Skin of body (tissue), 2 donors: ENCODE data around the gene C22orf31. TPM values are rescaled to one million over a fixed set of nuclear protein-coding genes. Genes with fewer than 3 reads are reported as not detected.

ENCODE experiments used
- DNase-seq: peaks from one replicate; lab custom pipeline; 2025; lab: John Stamatoyannopoulos, UW
- total RNA-seq: library from RNA; depleted of rRNA; stranded (reverse); fragments of >200 nt; gene quantifications from one replicate; pipeline ENCODE4 v1.2.3, GENCODE V29; 2014

Gene C22orf31
- total RNA-seq, 1 donor from 2014 or later, result 0.20 TPM

- DNase-seq, result no peak
Measured at GRCh38 chr22:29081517-29082236, 20.0 kb upstream of the C22orf31 start.

GRCh38 chr22:29080106-29080975 is 18.7 kb upstream of the C22orf31 start:
- peak; percentile 64 for DNase-seq

- peak; percentile 61 for DNase-seq
Measured at GRCh38 chr22:29079218-29079901, 17.7 kb upstream of the C22orf31 start.

- DNase-seq, result no peak
Measured at GRCh38 chr22:29078869-29079207, 17.2 kb upstream of the C22orf31 start.

DNA sequence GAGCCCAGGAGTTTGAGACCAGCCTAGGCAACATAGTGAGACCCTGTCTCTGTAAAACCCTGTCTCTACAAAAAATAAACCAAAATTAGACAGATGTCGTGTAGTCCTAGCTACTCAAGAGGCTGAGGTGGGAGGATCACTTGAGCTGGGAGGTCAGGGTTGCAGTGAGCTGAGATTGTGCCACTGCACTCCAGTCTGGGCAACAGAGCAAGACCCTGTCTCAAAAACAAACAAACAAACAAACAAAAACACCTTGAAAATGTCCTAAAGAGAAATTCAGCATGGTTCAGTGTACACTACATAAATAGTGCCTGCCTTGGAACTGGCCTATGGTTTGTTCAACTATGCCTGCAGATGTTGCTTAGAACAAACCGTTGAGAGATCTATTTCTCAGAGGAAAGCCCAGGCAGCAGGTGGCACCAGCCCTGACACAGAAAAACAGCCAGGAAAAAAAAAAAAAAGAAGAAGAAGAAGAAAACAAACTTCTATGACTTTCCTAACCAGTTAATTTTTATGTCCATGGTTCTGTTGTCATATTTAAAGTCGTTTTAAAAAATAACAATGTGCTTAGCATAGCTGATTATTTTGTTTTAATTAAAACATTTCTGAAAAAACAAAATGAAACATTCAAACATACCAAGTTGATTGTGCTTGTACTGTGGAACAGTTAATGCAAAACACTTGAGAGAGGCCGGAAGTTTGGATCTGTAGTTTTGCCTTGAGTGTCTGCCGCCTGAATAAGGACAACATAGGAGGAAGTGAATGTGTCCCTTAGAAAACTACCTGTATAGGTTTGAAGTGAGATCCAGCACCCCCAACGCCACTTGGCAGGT is 16.6 kb upstream of the C22orf31 start:
- peak; percentile 65 for DNase-seq

- DNase-seq, result no peak
Measured at GRCh38 chr22:29074276-29074772, 12.7 kb upstream of the C22orf31 start.

DNA sequence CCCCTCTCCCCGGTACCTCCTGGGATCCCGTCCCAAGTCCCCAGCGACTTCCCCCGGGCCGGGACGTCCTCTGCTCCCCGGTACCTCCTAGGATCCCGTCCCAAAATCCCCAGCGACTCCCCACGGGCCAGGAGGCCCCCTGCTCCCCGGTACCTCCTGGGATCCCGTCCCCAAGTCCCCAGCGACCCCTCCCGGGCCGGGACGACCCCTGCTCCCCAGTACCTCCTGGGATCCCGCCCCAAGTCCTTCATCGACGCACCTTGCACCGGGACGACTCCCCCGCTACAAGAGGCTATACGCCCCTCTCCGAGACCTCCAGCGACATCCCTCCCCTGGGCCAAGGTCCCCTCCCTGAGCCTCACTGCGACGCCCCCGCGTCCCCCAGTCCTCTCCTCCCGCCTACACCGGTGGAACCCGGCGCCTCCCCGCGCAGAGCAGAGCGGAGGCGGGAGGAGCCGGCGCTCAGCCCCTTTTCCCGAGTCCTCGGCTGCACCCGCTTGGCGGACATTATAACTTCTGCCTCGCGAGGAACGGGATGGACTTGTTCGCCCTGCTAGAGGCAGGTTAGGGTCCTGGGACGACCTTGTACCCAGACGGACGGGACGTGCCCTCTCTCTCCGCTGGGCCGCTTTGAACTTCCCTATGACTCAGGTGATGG is 12.1 kb upstream of the C22orf31 start:
- DNase-seq, result peak; percentile 41

GRCh38 chr22:29072979-29073617 is 11.5 kb upstream of the C22orf31 start, which contains the start of gene KREMEN1:
TSS of gene KREMEN1 (plus strand) at chr22:29073035. CDS start at chr22:29073131, 96 bp downstream.
- no peak for DNase-seq

DNA sequence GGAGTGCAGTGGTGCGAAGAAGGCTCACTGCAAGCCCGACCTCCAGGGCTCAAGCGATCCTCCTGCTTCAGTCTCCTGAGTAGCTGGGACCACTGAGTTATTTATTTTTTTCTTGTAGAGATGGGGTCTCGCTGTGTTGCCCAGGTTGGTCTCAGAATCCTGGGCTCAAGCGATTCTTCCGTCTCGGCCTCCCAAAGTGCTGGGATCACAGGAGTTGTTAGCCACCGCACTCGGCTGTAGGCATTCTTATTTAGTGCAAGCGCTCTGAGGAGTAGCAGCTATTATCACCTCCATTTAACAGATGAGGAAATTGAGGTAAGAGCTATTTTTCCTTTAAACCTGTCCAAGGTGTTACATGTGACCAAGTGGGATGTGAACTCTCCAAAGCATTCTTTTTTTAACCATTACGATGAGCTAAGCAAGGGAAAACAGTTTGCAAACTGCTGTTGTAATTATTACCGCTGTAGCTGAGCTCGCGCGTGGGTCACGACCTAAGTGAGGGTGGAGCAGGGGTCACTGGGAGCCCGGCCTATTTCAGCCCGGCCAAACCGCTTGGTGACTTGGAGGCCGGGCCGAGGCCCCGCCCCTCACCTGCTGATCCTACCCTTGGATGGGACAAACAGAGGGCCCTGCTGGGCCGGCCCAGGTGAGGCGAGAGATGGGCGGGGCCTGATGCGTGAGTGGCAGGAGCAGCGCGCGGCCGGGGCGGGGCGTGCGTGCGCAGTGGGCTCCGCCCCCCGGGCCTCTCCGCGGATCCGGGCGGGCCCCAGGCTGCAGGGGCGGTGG is 10.8 kb upstream of the C22orf31 start:
- peak; percentile 38 for DNase-seq

GRCh38 chr22:29071261-29072045 is 9.8 kb upstream of the C22orf31 start:
- no peak for DNase-seq

DNA sequence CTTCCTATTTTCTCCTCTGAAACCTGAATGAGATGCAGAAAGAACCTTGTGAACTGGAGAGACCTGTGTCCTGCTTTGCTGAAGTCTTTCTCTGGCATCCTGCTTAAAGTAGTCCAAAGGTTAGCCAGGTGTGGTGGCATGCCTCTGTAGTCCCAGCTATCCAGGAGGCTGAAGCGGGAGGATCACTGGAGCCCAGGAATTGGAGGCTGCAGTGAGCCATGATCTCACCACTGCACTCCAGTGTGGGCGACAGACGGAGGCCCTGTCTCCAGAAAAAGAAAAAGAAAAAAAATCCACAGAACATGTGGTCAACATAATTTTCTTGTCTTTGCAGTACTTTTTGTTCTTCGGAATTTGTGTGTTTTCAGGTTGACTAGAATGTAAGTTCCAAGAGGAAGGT is 8.9 kb upstream of the C22orf31 start:
- no peak for DNase-seq

GRCh38 chr22:29069463-29069862 is 7.8 kb upstream of the C22orf31 start:
- DNase-seq, result no peak

DNA sequence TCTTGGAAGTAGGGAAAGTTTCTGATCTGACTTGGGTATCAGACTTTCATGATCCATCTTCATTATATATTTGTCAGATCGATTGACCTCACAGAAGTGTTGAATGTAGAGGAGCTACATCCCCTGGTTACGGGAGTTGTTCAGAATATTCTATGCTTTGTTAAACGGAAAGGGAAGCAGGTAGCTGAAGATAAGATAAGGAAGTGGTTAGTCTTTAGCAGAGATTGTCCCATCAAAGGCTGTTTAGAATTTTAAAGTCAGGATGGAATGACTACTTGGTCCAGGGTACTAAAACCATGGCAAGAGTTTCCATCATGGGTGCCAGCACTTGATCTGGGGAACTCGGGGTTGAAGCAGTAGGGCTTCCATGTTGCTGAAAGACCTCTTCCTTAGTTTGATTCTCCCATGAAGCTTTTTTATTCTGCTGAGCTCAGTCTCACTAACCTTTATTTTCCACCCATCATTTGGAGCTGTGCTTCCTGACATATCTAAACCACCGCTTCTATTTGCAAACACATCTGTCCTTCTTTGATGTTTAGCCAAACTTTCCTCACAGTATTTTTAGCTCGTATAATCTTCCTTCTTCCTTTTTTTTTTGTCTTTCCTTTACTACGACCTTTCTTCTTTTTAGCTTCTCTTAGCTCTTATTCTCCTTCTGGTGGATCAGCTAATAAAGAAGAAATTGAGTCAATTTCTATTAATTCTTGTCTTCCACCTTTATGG is 4.0 kb upstream of the C22orf31 start:
- no peak for DNase-seq

DNA sequence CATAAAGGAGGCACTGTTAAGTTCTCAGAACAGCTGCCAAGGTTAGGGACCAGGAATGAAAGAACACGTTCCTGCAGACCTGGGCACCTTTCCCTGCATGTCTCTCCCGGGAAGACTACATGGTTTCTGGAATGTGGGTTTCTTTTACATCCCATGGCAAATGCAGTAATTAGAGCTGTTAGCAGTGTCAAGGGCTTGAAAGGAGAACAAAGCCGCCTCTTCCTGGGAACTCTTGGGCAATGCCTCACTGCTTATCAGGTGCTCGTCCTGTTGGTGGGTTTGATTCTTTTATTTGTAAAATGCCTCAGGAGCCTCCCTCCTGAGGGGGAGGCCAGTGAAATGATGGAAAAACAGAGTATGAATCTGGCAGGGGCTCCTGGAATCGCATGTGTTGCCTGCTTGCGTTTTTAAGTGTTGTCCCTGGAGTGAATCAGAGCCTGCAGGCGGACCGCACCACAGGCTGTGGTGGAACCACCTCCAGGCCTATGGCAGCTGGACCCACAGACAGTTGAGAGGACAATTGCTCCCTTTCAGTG is 723 bp upstream of the C22orf31 start:
- no peak for DNase-seq

- no peak for DNase-seq
Measured at GRCh38 chr22:29060931-29061330, 700 bp downstream of the C22orf31 start.

DNA sequence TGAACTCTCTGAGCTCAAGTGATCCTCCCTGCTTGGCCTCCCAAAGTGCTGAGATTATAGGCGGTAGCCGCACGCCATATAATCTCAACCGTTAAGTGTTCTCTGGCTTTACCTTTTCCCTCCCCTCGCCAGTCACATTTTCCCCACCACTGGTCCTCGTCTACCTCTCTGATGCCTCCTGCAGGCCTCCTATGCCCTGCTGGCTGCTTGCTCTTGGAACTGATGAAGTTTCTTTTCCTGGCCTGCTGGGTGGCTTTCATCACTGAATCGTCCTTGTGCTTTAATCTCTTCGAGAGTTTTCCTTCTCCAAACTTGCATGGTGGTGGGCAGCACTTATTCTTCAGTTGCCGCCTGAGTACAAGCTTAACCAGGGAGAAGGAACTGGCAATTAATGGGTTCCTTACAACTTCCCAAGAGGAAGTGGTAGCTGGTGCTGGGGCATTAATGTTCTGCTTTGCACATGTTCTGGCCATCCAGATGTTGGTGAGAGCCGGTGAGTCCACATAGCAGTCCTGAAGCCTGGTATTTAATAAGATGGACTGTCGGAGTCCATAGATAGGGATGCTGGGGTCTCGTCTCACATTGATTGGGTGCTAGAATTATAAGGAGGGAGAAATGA is 1.3 kb downstream of the C22orf31 start:
- no peak for DNase-seq

DNA sequence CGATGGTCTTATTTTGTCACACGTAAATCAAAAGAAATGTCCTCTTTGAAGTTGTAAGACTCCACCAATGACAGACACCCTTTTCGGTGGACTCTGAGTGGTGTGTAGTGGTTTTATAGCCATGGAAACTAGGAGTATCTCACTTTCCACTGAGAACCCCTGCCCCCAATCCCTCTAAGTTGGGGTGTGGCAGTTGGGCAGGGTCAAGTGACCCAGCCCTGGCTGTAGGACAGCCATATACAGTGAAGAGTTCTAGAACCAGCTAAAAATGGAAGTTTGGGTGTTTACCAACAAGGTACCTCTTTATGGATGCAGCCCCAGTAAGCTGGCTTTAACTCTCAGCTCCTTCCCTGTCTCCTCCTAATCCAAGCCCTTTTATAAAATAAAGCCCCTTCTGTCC is 5.2 kb downstream of the C22orf31 start:
- no peak for DNase-seq
